GM12878 (cell line): ENCODE measurements around the gene HCN1. TPM values are rescaled to one million over a fixed set of nuclear protein-coding genes. Genes with fewer than 3 reads are reported as not detected.

ENCODE experiments used
- ATAC-seq: fragments of 200-7000 bp; cut with Tn5 transposase; 3 replicates; pipeline ENCODE4 v1.9.1; 2020; ENCODE audit warnings: mild to moderate bottlenecking, moderate library complexity
- BruUV-seq: library from RNA; stranded (reverse); fragments of 400-500 nt; replicated peaks from 2 replicates; lab custom pipeline; 2021; lab: Mats Ljungman, UMichigan
- CTCF ChIA-PET: fragments of 300-600 bp; sonication (Branson Sonifier 250); formaldehyde crosslinking; extraction: SDS; loops from one replicate; lab custom pipeline; 2021; ENCODE audit warnings: inconsistent platforms; lab: Yijun Ruan, JAX
- POLR2A ChIA-PET: fragments of 350-600 bp; formaldehyde crosslinking; extraction: SDS; loops from one replicate; lab custom pipeline; 2021; ENCODE audit warnings: inconsistent platforms; lab: Charles Lee
- RAD21 ChIA-PET: fragments of 300-600 bp; sonication (Branson Sonifier 250); formaldehyde crosslinking; loops from one replicate; lab custom pipeline; 2023; ENCODE audit warnings: antibody characterized with exemption; ENCODE audit not compliant: unreplicated experiment; lab: Charles Lee
- SMC1A ChIA-PET: fragments of 300-600 bp; sonication (Branson Sonifier 250); formaldehyde crosslinking; loops from one replicate; lab custom pipeline; 2023; ENCODE audit not compliant: unreplicated experiment, uncharacterized antibody; lab: Charles Lee
- DNase-seq: peaks from one replicate; pipeline ENCODE4 v3.0.0-alpha.2; 2011; ENCODE audit warnings: low read depth, low spot score
- FAIRE-seq: peaks from 3 replicates; lab custom pipeline; 2011; peaks lifted over from hg19 to GRCh38; lab: Jason Lieb, UNC
- H2AFZ ChIP-seq: 2 replicates; pipeline ENCODE4 v1.6.0; 2011; ENCODE audit warnings: low read depth, low read length, control low read depth; ENCODE audit not compliant: control insufficient read depth
- H3K27ac ChIP-seq: 2 replicates; pipeline ENCODE4 v1.5.1; 2011; ENCODE audit warnings: control low read depth; ENCODE audit not compliant: control insufficient read depth, insufficient read depth
- H3K27me3 ChIP-seq, 2 experiments: replicated peaks in 1 of 2; 2 replicates each; pipeline versions ENCODE4 v1.6.0 to v1.6.1; 2011; ENCODE audit warnings: low read length in 1 of 2; ENCODE audit not compliant: control insufficient read depth in 2 of 2, insufficient read depth in 2 of 2
- H3K36me3 ChIP-seq, 2 experiments: 2 replicates each; pipeline ENCODE4 v1.5.1; 2011; ENCODE audit warnings: low read length in 1 of 2; ENCODE audit not compliant: control insufficient read depth in 2 of 2, insufficient read depth in 2 of 2
- H3K4me1 ChIP-seq: 2 replicates; pipeline ENCODE4 v1.6.1; 2011; ENCODE audit warnings: mild to moderate bottlenecking, low read length, moderate library complexity, mixed read lengths; ENCODE audit not compliant: control insufficient read depth, insufficient read depth
- H3K4me2 ChIP-seq: 2 replicates; pipeline ENCODE4 v1.6.0; 2011; ENCODE audit warnings: control low read depth; ENCODE audit not compliant: control insufficient read depth, insufficient read depth
- H3K4me3 ChIP-seq: fragments of 200-600 bp; sonication (generic); 2 replicates; pipeline ENCODE4 v1.5.1; 2016
- H3K79me2 ChIP-seq: 2 replicates; pipeline ENCODE4 v1.6.0; 2011; ENCODE audit warnings: low read length; ENCODE audit not compliant: control insufficient read depth, insufficient read depth
- H3K9ac ChIP-seq: 2 replicates; pipeline ENCODE4 v1.8.0; 2011; ENCODE audit warnings: low read length, control low read depth, mixed read lengths; ENCODE audit not compliant: control insufficient read depth, insufficient read depth
- H3K9me3 ChIP-seq: replicated peaks from 3 replicates; pipeline ENCODE4 v1.5.1; 2011; ENCODE audit warnings: mild to moderate bottlenecking, low read length; ENCODE audit not compliant: control insufficient read depth, insufficient read depth
- H4K20me1 ChIP-seq: 2 replicates; pipeline ENCODE4 v1.6.0; 2011; ENCODE audit not compliant: control insufficient read depth, insufficient read depth
- CBFB ChIP-seq: IDR thresholded peaks from 2 replicates; pipeline ENCODE4 v1.6.1; 2016; ENCODE audit warnings: antibody characterized with exemption, low read depth
- ESRRA ChIP-seq: IDR thresholded peaks from 2 replicates; pipeline ENCODE4 v1.6.1; 2012; ENCODE audit warnings: mild to moderate bottlenecking, low read length, improper control_type of control experiment
- MAX ChIP-seq: IDR thresholded peaks from 2 replicates; pipeline ENCODE4 v1.6.1; 2012; ENCODE audit warnings: low read depth, low read length, improper control_type of control experiment
- PML ChIP-seq: IDR thresholded peaks from 2 replicates; pipeline ENCODE4 v1.6.1; 2012; ENCODE audit warnings: low read length, inconsistent platforms
- PRDM15 ChIP-seq: fragments of 450-650 bp; formaldehyde crosslinking; IDR thresholded peaks from 2 replicates; pipeline ENCODE4 v1.4.0; 2020; ENCODE audit warnings: mild to moderate bottlenecking, moderate library complexity
- RELB ChIP-seq: fragments of 450-650 bp; IDR thresholded peaks from 2 replicates; pipeline ENCODE4 v1.6.1; 2017; ENCODE audit warnings: low read depth, mild to moderate bottlenecking, moderate library complexity
- WGBS: methylation state at CpG from one replicate; pipeline ENCODE4 v1.1.6; 2016; ENCODE audit warnings: low lambda C conversion rate; ENCODE audit not compliant: insufficient replicate concordance, insufficient coverage; ENCODE audit errors: missing lambda C conversion rate; 5-methylcytosine and 5-hydroxymethylcytosine counted together
- in situ Hi-C: fragments of 300-500 bp; cut with MboI; formaldehyde crosslinking; loops from 9 replicates; pipeline ENCODE4 v1.14.3; 2018; ENCODE audit warnings: mixed read lengths
- intact Hi-C: fragments of 100-400 bp; cut with micrococcal nuclease; formaldehyde crosslinking; loops from one replicate; pipeline ENCODE4 v1.14.2; 2022; ENCODE audit not compliant: unreplicated experiment
- polyA plus RNA-seq, 11 experiments: library from polyadenylated mRNA; depleted of rRNA in 4 of 11; unstranded in 6 of 11; stranded (reverse) in 5 of 11; fragments of >200 nt; fragmentation: Nextera tagmentation in 4 of 11; fragmentation: Illumina TruSeq in 1 of 11; extraction: Ambion mirVana in 4 of 11; extraction: Trizol in 1 of 11; gene quantifications; 1 replicate in 1 of 11; 2 replicates in 10 of 11; pipeline versions ENCODE4 v1.2.1 to v1.2.3, GENCODE V29; 2011 to 2016; ENCODE audit warnings: inconsistent platforms in 2 of 11, missing spikeins in 2 of 11, low read depth in 1 of 11
- total RNA-seq, 4 experiments: library from RNA; depleted of rRNA in 3 of 4; stranded (reverse); fragments of >200 nt in 3 of 4; fragmentation: Illumina TruSeq in 1 of 4; extraction: Trizol in 1 of 4; gene quantifications; 2 replicates each; pipeline versions ENCODE4 v1.2.1 to v1.2.3, GENCODE V29; 2013 to 2021

HCN1 gene
- total and polyA plus RNA-seq, 10 of the 15 experiments (the other 5 are each of a cell fraction or from before 2014, with no cell fraction given), result not detected

- TF ChIP-seq PRDM15 (CRISPR knock-in tag), result no peak
- TF ChIP-seq CBFB, result no peak
These were observed 15.2 kb downstream of the HCN1 start (continued) for GRCh38 chr5:45680950-45681349.

- BruUV-seq, result no TSS peak
These were observed 18.7 kb downstream of the HCN1 start for GRCh38 chr5:45677524-45677923.

More at GRCh38 chr5:45677524-45677923, 18.7 kb downstream of the HCN1 start:
- TF ChIP-seq ESRRA (no peak), PML (no peak), RELB (no peak), MAX (no peak)
- H3K4me3 ChIP-seq, result no peak overlapping the region
- H3K79me2 ChIP-seq, result no peaks in the 10 kb centered on the region
- ChIA-PET SMC1A (no interaction called here), CTCF (no interaction called here), RAD21 (no interaction called here), POLR2A (no interaction called here)
- H2AFZ ChIP-seq, result no peak overlapping the region
- no peaks in the 10 kb centered on the region for H3K27me3 ChIP-seq
- DNase-seq, result no peak
- no peaks in the 10 kb centered on the region for H3K9me3 ChIP-seq
- FAIRE-seq, result no peak
- ATAC-seq, result no peak
- 0% methylated on average over 2 of the region's 2 CpGs for WGBS
- H3K36me3 ChIP-seq, result no peaks in the 10 kb centered on the region
- H4K20me1 ChIP-seq, result no peaks in the 10 kb centered on the region
- H3K4me2 ChIP-seq, result no peak overlapping the region
- H3K4me1 ChIP-seq, result no peaks in the 10 kb centered on the region
- intact Hi-C loops, result no loop called here
- in situ Hi-C loops, result no loop called here
- no peak overlapping the region for H3K9ac ChIP-seq
- no peak overlapping the region for H3K27ac ChIP-seq
